ENCODE measurements around the gene SPATA46.

GRCh38 chr1:162324396-162324795 lies 52.3 kb downstream of the SPATA46 start:
- TF ChIP-seq CTCF (IDR thresholded peaks at IDR 0.05; ENCODE audit: poor library complexity) (no peak), EZH2 (IDR thresholded peaks at IDR 0.05; ENCODE audit: borderline replicate concordance) (no peak)

All from hepatocyte (in vitro differentiated cells).